ENCODE measurements around the gene PPM1N.

The PPM1N gene

GRCh38 chr19:45496349-45496953 is 1.8 kb upstream of the PPM1N start:
- peak; percentile 67 for FAIRE-seq
- TF ChIP-seq POU2F2 (IDR thresholded peaks at IDR 0.05; ENCODE audit: low read depth, low read length) (no peak), SPI1 (IDR thresholded peaks at IDR 0.05; ENCODE audit: low read depth, low read length) (no peak), TAF1 (IDR thresholded peaks at IDR 0.05; ENCODE audit: low read depth, low read length) (no peak), POLR2A (IDR thresholded peaks at IDR 0.05; ENCODE audit: low read depth, low read length) (no peak), PAX5 (IDR thresholded peaks at IDR 0.05; ENCODE audit: insufficient read depth, low read length, severe bottlenecking) (no peak), POLR2AphosphoS5 (IDR thresholded peaks at IDR 0.05; ENCODE audit: low read depth, low read length) (no peak)
- DNase-seq (ENCODE audit: insufficient read length, low spot score): no peak

DNA sequence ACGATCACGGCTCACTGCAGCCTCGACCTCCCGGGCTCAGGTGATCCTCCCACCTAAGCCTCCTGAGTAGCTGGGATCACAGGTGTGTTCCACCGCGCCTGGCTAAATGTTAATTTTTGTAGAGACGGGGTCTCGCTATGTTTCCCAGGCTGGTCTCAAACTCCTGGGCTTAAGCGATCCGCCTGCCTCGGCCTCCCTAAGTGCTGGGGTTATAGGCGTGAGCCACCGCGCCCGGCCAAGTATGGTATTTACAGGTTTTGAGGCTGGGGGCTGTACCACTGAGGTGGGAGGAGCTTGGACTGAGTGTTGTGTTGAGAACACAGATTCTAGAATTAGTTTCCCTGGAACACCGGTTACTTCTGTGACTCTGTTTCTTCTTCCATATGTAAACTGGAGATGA is 452 bp upstream of the PPM1N start:
- no peak for TF ChIP-seq SPI1 (IDR thresholded peaks at IDR 0.05; ENCODE audit: low read depth, low read length)
- TF ChIP-seq TAF1 (IDR thresholded peaks at IDR 0.05; ENCODE audit: low read depth, low read length): no peak
- TF ChIP-seq POLR2AphosphoS5 (IDR thresholded peaks at IDR 0.05; ENCODE audit: low read depth, low read length): no peak
- no peak for TF ChIP-seq POLR2A (IDR thresholded peaks at IDR 0.05; ENCODE audit: low read depth, low read length)
- no peak for TF ChIP-seq POU2F2 (IDR thresholded peaks at IDR 0.05; ENCODE audit: low read depth, low read length)
- no peak for TF ChIP-seq PAX5 (IDR thresholded peaks at IDR 0.05; ENCODE audit: insufficient read depth, low read length, severe bottlenecking)
- FAIRE-seq (no peak), DNase-seq (ENCODE audit: insufficient read length, low spot score) (no peak)

GRCh38 chr19:45499196-45500180 is 1.2 kb downstream of the PPM1N start:
- no peak for TF ChIP-seq POLR2A (IDR thresholded peaks at IDR 0.05; ENCODE audit: low read depth, low read length)
- no peak for TF ChIP-seq PAX5 (IDR thresholded peaks at IDR 0.05; ENCODE audit: insufficient read depth, low read length, severe bottlenecking)
- no peak for TF ChIP-seq SPI1 (IDR thresholded peaks at IDR 0.05; ENCODE audit: low read depth, low read length)
- TF ChIP-seq POLR2AphosphoS5 (IDR thresholded peaks at IDR 0.05; ENCODE audit: low read depth, low read length): no peak
- no peak for TF ChIP-seq TAF1 (IDR thresholded peaks at IDR 0.05; ENCODE audit: low read depth, low read length)
- TF ChIP-seq POU2F2 (IDR thresholded peaks at IDR 0.05; ENCODE audit: low read depth, low read length): no peak
- peak; percentile 72 for FAIRE-seq
- DNase-seq (ENCODE audit: insufficient read length, low spot score): no peak

DNA sequence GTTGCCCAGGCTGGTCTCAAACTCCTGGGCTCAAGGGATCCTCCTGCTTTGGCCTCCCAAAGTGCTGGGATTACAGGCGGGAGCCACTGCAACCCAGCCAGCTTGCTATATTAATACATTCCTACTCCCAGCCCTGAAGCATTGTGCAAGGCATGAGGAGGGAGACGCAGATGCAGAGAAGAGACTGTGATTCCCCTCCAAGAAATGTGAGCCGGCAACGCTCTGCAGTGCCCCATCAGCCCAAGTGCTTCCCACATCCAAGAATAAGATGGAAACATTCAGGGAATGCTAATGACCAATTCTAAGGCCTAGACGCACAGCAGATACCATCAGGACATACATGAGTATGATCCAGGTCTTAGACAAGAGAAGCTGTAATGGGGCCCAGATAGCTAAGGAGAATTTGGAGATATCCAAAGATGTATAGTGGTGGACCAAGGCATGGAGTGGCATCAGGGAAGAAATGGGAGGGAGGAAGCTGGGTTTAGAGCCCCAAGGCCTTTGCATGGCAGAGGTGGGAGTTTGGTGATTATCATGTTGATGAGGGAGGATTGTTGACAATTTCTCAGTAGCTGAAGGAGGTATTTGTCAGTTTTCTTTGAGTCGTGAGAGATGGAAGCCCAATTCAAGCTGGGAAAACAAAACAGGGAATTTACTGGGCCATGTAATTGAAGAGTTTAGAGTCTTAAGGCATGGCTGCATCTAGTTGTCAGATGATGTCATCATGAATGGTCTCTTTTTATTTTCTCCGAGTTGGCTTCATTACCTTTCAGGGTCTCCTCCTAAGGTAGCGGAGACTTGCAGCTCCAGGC is 2.9 kb downstream of the PPM1N start:
- FAIRE-seq (no peak), DNase-seq (ENCODE audit: insufficient read length, low spot score) (no peak)
- TF ChIP-seq PAX5 (IDR thresholded peaks at IDR 0.05; ENCODE audit: insufficient read depth, low read length, severe bottlenecking) (no peak), SPI1 (IDR thresholded peaks at IDR 0.05; ENCODE audit: low read depth, low read length) (no peak), POU2F2 (IDR thresholded peaks at IDR 0.05; ENCODE audit: low read depth, low read length) (no peak), TAF1 (IDR thresholded peaks at IDR 0.05; ENCODE audit: low read depth, low read length) (no peak), POLR2A (IDR thresholded peaks at IDR 0.05; ENCODE audit: low read depth, low read length) (no peak), POLR2AphosphoS5 (IDR thresholded peaks at IDR 0.05; ENCODE audit: low read depth, low read length) (no peak)

- TF ChIP-seq TAF1 (IDR thresholded peaks at IDR 0.05; ENCODE audit: low read depth, low read length): no peak
- no peak for TF ChIP-seq POLR2A (IDR thresholded peaks at IDR 0.05; ENCODE audit: low read depth, low read length)
- no peak for TF ChIP-seq POLR2AphosphoS5 (IDR thresholded peaks at IDR 0.05; ENCODE audit: low read depth, low read length)
- no peak for TF ChIP-seq SPI1 (IDR thresholded peaks at IDR 0.05; ENCODE audit: low read depth, low read length)
- no peak for TF ChIP-seq POU2F2 (IDR thresholded peaks at IDR 0.05; ENCODE audit: low read depth, low read length)
- TF ChIP-seq PAX5 (IDR thresholded peaks at IDR 0.05; ENCODE audit: insufficient read depth, low read length, severe bottlenecking): no peak
- no peak for FAIRE-seq
- DNase-seq (ENCODE audit: insufficient read length, low spot score): no peak
These were observed 3.4 kb downstream of the PPM1N start for GRCh38 chr19:45501730-45502014.

GRCh38 chr19:45502111-45502510 is 3.9 kb downstream of the PPM1N start:
- no peak for TF ChIP-seq SPI1 (IDR thresholded peaks at IDR 0.05; ENCODE audit: low read depth, low read length)
- TF ChIP-seq POU2F2 (IDR thresholded peaks at IDR 0.05; ENCODE audit: low read depth, low read length): no peak
- no peak for TF ChIP-seq PAX5 (IDR thresholded peaks at IDR 0.05; ENCODE audit: insufficient read depth, low read length, severe bottlenecking)
- no peak for TF ChIP-seq TAF1 (IDR thresholded peaks at IDR 0.05; ENCODE audit: low read depth, low read length)
- TF ChIP-seq POLR2A (IDR thresholded peaks at IDR 0.05; ENCODE audit: low read depth, low read length): no peak
- TF ChIP-seq POLR2AphosphoS5 (IDR thresholded peaks at IDR 0.05; ENCODE audit: low read depth, low read length): no peak
- DNase-seq (ENCODE audit: insufficient read length, low spot score): no peak
- FAIRE-seq: no peak

DNA sequence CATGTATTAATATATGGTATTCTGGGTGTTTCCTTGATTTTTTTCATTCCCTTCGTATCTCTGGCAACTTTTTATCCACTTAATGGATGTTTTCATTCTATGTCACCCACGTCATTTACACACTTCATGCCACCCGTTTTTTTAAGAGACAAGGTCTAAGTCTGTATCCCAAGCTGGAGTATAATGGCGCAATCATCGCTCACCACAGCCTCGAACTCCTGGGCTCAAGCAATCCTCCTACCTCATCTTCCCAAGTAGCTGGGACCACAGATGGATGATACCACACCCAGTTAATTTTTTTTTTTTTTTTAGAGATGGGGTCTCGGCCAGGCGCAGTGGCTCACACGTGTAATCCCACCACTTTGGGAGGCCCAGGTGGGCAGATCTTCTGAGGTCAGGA is 5.7 kb downstream of the PPM1N start:
- TF ChIP-seq POLR2AphosphoS5 (IDR thresholded peaks at IDR 0.05; ENCODE audit: low read depth, low read length): no peak
- TF ChIP-seq SPI1 (IDR thresholded peaks at IDR 0.05; ENCODE audit: low read depth, low read length): no peak
- TF ChIP-seq TAF1 (IDR thresholded peaks at IDR 0.05; ENCODE audit: low read depth, low read length): no peak
- TF ChIP-seq POLR2A (IDR thresholded peaks at IDR 0.05; ENCODE audit: low read depth, low read length): no peak
- no peak for TF ChIP-seq PAX5 (IDR thresholded peaks at IDR 0.05; ENCODE audit: insufficient read depth, low read length, severe bottlenecking)
- no peak for TF ChIP-seq POU2F2 (IDR thresholded peaks at IDR 0.05; ENCODE audit: low read depth, low read length)
- no peak for DNase-seq (ENCODE audit: insufficient read length, low spot score)
- FAIRE-seq: no peak

DNA sequence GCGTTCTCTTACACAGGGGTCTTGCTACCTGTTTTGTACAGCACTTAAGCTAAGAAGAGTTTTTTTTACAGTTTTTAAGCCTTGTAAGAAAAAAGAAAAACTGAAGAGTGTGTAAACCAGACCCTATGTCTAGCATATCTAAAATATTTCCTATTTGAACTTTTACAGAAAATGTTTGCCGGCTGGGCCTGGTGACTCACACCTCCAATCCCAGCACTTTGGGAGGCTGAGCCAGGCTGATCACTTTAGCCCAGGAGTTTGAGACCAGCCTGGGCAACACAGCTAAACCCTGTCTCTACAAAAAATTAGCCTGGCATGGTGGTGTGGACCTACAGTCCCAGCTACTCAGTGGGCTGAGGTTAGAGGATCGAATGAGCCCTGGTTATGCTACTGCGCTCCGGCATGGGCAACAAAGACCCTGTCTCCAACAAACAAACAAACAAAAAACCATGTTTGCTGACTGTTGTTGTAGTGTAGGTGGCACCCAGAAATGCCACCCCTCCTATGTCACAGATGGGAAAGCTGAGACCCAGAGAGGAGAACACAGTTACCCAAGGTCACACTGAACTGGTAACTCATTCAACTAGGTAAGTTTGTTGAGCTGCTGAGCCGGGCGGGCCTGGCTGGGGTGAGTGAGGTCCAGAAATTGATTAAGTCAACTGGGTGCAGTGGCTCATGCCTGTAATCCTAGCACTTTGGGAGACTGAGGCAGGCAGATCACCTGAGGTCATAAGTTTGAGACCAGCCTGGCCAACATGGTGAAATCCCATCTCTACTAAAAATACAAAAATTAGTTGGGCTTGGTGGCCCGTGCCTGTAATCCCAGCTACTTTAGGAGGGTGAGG is 7.1 kb downstream of the PPM1N start:
- no peak for TF ChIP-seq SPI1 (IDR thresholded peaks at IDR 0.05; ENCODE audit: low read depth, low read length)
- TF ChIP-seq POLR2A (IDR thresholded peaks at IDR 0.05; ENCODE audit: low read depth, low read length): no peak
- no peak for TF ChIP-seq POU2F2 (IDR thresholded peaks at IDR 0.05; ENCODE audit: low read depth, low read length)
- TF ChIP-seq POLR2AphosphoS5 (IDR thresholded peaks at IDR 0.05; ENCODE audit: low read depth, low read length): no peak
- no peak for TF ChIP-seq PAX5 (IDR thresholded peaks at IDR 0.05; ENCODE audit: insufficient read depth, low read length, severe bottlenecking)
- no peak for TF ChIP-seq TAF1 (IDR thresholded peaks at IDR 0.05; ENCODE audit: low read depth, low read length)
- DNase-seq (ENCODE audit: insufficient read length, low spot score): no peak
- FAIRE-seq: no peak

Data from GM12891 (cell line).